Naive thymus-derived CD4-positive, alpha-beta T cell (primary cell): ENCODE measurements around the gene S100A7A. TPM values are rescaled to one million over a fixed set of nuclear protein-coding genes. Genes with fewer than 3 reads are reported as not detected.
"Not testable (repeated sequence)": the region's sequence is repeated elsewhere in the genome, so short reads cannot be mapped to it uniquely, and the experiment has no call there.

ENCODE experiments used
- ATAC-seq: fragments of 150-1000 bp; cut with Tn5 transposase; 2 replicates; pipeline ENCODE4 v1.10.0; 2021; ENCODE audit warnings: mild to moderate bottlenecking, moderate library complexity
- CTCF ChIA-PET: fragments of 350-600 bp; sonication (Branson Sonifier 250); formaldehyde crosslinking; loops from one replicate; lab custom pipeline; 2021; ENCODE audit warnings: antibody characterized with exemption; lab: Charles Lee
- POLR2A ChIA-PET: fragments of 350-600 bp; sonication (Branson Sonifier 250); formaldehyde crosslinking; loops from one replicate; lab custom pipeline; 2021; ENCODE audit warnings: antibody characterized with exemption, inconsistent platforms; lab: Charles Lee
- DNase-seq, 9 donors: peaks; one replicate each; pipeline versions ENCODE4 v3.0.0 to v3.0.0-alpha.2; 2020 to 2022; ENCODE audit warnings: mixed read lengths in 1 of 9
- H3K27ac ChIP-seq: one replicate; pipeline ENCODE4 v1.7.0; 2013; ENCODE audit warnings: mild to moderate bottlenecking, low read depth, low read length, moderate library complexity
- H3K27me3 ChIP-seq, 2 donors: one replicate each; pipeline ENCODE4 v1.7.0; 2013; ENCODE audit warnings: low read length in 2 of 2, mild to moderate bottlenecking in 2 of 2, moderate library complexity in 2 of 2; ENCODE audit not compliant: control insufficient read depth in 2 of 2, insufficient read depth in 2 of 2
- H3K36me3 ChIP-seq, 3 experiments: 1 replicate in 2 of 3; 2 replicates in 1 of 3; pipeline ENCODE4 v1.7.0; 2013; ENCODE audit warnings: low read length in 3 of 3, mild to moderate bottlenecking in 3 of 3, moderate library complexity in 1 of 3; ENCODE audit not compliant: insufficient read depth in 3 of 3, control insufficient read depth in 2 of 3
- H3K4me1 ChIP-seq, 2 donors: one replicate each; pipeline ENCODE4 v1.7.0; 2013; ENCODE audit warnings: low read length in 2 of 2, mild to moderate bottlenecking in 2 of 2, moderate library complexity in 1 of 2; ENCODE audit not compliant: control insufficient read depth in 2 of 2, insufficient read depth in 2 of 2
- H3K4me3 ChIP-seq: 2 replicates; pipeline ENCODE4 v1.7.0; 2013; ENCODE audit warnings: mild to moderate bottlenecking, low read length
- H3K9me3 ChIP-seq, 3 experiments: 1 replicate in 2 of 3; 2 replicates in 1 of 3; pipeline ENCODE4 v1.7.0; 2013; ENCODE audit warnings: low read length in 3 of 3; ENCODE audit not compliant: control insufficient read depth in 2 of 3
- H3K27ac Mint-ChIP-seq, 9 donors: one replicate each; pipeline ENCODE4 v1.8.0; 2020 to 2022; ENCODE audit warnings: mixed read lengths in 9 of 9, mild to moderate bottlenecking in 8 of 9, moderate library complexity in 5 of 9, inconsistent platforms in 2 of 9
- H3K27me3 Mint-ChIP-seq, 5 donors: one replicate each; pipeline ENCODE4 v1.8.0; 2021 to 2022; ENCODE audit warnings: mixed read lengths in 5 of 5, mild to moderate bottlenecking in 1 of 5
- H3K36me3 Mint-ChIP-seq, 5 donors: one replicate each; pipeline ENCODE4 v1.8.0; 2020 to 2022; ENCODE audit warnings: mixed read lengths in 5 of 5, mild to moderate bottlenecking in 3 of 5, inconsistent platforms in 1 of 5
- H3K4me1 Mint-ChIP-seq, 7 donors: one replicate each; pipeline ENCODE4 v1.8.0; 2020 to 2022; ENCODE audit warnings: mixed read lengths in 7 of 7, mild to moderate bottlenecking in 3 of 7, inconsistent platforms in 1 of 7
- H3K4me3 Mint-ChIP-seq, 10 donors: one replicate each; pipeline ENCODE4 v1.8.0; 2020 to 2022; ENCODE audit warnings: mild to moderate bottlenecking in 10 of 10, mixed read lengths in 10 of 10, moderate library complexity in 6 of 10, inconsistent platforms in 2 of 10
- H3K9me3 Mint-ChIP-seq, 11 donors: one replicate each; pipeline ENCODE4 v1.8.0; 2020 to 2022; ENCODE audit warnings: mixed read lengths in 11 of 11, mild to moderate bottlenecking in 4 of 11, inconsistent platforms in 1 of 11, moderate library complexity in 1 of 11
- intact Hi-C, 2 donors: fragments of 100-400 bp; cut with micrococcal nuclease; formaldehyde crosslinking; loops; one replicate each; pipeline ENCODE4 v1.15.1; 2023
- polyA plus RNA-seq, 2 donors: library from polyadenylated mRNA; unstranded; fragments of 300-500 nt; fragmentation: Illumina TruSeq; gene quantifications; one replicate each; pipeline ENCODE4 v1.2.3, GENCODE V29; 2021
- total RNA-seq, 6 experiments: library from RNA in 5 of 6; stranded (reverse) in 5 of 6; gene quantifications; 1 replicate in 5 of 6; 2 replicates in 1 of 6; pipeline ENCODE4 v1.2.3 and lab custom pipeline; 2021 to 2026

The S100A7A gene
- total and polyA plus RNA-seq, 7 experiments from 2014 or later: not detected

DNA sequence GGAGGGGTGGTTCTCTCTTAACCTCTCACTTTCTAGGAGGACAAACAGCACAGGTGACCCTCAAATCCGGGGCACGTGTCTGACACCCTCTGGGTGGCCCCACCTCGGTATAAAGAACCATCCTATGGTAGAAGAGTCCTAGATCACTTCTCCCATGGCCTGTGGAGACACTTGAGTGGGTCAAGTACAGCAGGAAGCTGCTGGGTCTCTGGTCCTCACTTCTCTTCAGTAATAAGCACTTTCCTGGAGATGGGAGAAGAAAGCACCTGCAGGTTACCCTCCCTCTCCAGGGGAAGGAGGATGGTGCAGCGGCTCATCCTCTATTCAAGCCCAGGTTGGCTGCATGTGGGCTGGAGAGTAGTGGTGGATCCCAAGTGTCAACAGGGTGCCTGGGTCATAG is 27.2 kb downstream of the S100A7A start:
- ChIA-PET CTCF (no interaction called here), POLR2A (no interaction called here)
- Mint-ChIP-seq H3K9me3 (peaks cover 0 to 6% (median 0%) of the 10 kb centered on the region in 11 donors), H3K4me1 (no peaks in the 10 kb centered on the region), H3K27ac (no peak overlapping the region), H3K27me3 (peaks cover 16 to 28% (median 26%) of the 10 kb centered on the region in 5 donors), H3K36me3 (no peaks in the 10 kb centered on the region), H3K4me3 (no peak overlapping the region)
- DNase-seq (no peak), ATAC-seq (no peak)
- Histone ChIP-seq H3K36me3 (no peaks in the 10 kb centered on the region), H3K9me3 (no peaks in the 10 kb centered on the region), H3K27me3 (no peaks in the 10 kb centered on the region), H3K4me3 (no peak overlapping the region), H3K4me1 (no peaks in the 10 kb centered on the region), H3K27ac (no peak overlapping the region)
- intact Hi-C loops: no loop called here

DNA sequence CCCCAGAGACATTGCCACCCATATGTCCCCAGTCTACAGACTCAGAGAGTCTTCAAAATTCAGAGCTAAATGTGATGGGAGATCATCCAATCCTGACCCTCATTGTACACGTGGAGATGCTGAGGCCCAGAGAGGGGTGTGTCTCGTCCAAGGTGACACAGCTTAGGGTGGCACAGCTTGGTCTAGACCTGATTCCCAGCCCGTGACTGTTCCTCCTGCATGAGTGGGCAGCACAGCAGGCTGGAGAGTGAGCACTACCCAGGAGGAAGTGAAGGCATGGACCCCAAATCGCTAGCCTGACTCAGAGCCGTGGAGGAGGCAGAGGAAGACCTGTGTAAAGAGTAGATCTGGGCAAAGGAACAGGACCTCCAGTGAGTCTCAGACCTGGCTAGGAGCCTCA is 27.8 kb downstream of the S100A7A start:
- Histone ChIP-seq H3K36me3 (no peaks in the 10 kb centered on the region), H3K9me3 (no peaks in the 10 kb centered on the region), H3K27me3 (no peaks in the 10 kb centered on the region), H3K27ac (no peak overlapping the region), H3K4me1 (no peaks in the 10 kb centered on the region), H3K4me3 (no peak overlapping the region)
- ATAC-seq (no peak), DNase-seq (no peak)
- POLR2A ChIA-PET: no interaction called here
- CTCF ChIA-PET: no interaction called here
- H3K9me3 Mint-ChIP-seq: peaks cover 0 to 6% (median 0%) of the 10 kb centered on the region in 11 donors
- H3K4me1 Mint-ChIP-seq: no peaks in the 10 kb centered on the region
- no peaks in the 10 kb centered on the region for H3K36me3 Mint-ChIP-seq
- intact Hi-C loops: no loop called here
- H3K27me3 Mint-ChIP-seq: peaks cover 16 to 34% (median 30%) of the 10 kb centered on the region in 5 donors
- H3K27ac Mint-ChIP-seq: no peak overlapping the region
- H3K4me3 Mint-ChIP-seq: no peak overlapping the region

DNA sequence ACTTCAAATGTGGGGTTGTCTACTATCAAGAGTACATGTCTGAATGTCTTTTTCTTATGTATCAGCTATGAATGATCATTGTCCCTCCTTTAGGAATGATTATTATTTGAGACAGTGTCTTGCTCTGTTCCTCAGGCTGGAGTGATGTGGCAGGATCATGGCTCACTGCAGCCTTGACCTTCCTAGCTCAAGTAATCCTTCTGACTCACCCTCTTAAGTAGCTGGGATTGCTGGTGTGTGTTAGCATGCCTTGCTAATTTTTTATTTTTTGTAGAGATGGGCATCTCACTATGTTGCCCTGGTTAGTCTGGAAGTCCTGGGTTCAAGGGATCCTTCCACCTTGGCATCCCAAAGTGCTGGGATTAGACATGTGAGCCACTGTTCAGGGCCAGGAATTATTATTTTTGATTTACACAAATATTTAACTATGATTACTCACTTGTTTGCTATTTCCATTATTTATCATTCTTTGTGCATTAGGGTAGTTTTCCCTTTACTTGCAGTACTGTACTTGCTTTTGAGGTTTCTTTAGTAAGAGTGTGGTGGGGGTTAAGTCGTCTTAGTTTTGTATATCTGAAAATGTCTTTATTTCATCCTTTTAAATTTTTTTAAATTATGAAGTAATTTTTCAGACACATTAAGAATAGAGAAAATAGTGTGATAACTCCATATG is 31.3 kb downstream of the S100A7A start:
- ChIA-PET POLR2A (no interaction called here), CTCF (no interaction called here)
- Mint-ChIP-seq H3K9me3 (peaks cover 0 to 3% (median 0%) of the 10 kb centered on the region in 11 donors), H3K36me3 (no peaks in the 10 kb centered on the region), H3K4me3 (no peak overlapping the region), H3K27me3 (peaks cover 21 to 49% (median 45%) of the 10 kb centered on the region in 5 donors), H3K27ac (no peak overlapping the region), H3K4me1 (no peaks in the 10 kb centered on the region)
- Histone ChIP-seq H3K27me3 (peaks cover 6 to 7% of the 10 kb centered on the region in 2 donors), H3K9me3 (no peaks in the 10 kb centered on the region), H3K4me3 (no peak overlapping the region), H3K4me1 (no peaks in the 10 kb centered on the region), H3K36me3 (no peaks in the 10 kb centered on the region), H3K27ac (no peak overlapping the region)
- DNase-seq (no peak), ATAC-seq (no peak)
- intact Hi-C loops: no loop called here

DNA sequence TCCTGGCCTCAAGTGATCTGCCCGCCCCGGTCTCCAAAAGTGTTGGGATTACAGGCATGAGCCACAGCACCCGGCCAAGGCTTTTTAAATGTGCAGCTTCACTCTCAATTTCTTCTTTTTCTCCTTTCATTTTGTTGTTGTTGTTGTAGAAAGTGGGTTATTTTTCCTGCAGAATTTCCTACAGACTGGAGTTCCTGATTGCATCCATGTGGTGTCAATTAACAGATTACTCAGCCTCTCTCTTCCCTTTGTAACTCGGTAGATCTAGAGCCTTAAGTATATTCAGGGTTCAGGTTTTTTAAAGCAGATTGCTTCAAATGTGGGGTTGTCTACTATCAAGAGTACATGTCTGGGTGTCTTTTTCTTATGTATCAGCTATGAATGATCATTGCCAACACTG is 32.5 kb downstream of the S100A7A start:
- H3K9me3 Mint-ChIP-seq, intact Hi-C loops, CTCF ChIA-PET, H3K36me3 ChIP-seq, H3K9me3 ChIP-seq, H3K4me3 Mint-ChIP-seq, ATAC-seq, H3K4me3 ChIP-seq, H3K4me1 Mint-ChIP-seq, H3K4me1 ChIP-seq, H3K27me3 ChIP-seq, DNase-seq, POLR2A ChIA-PET, H3K27ac ChIP-seq, H3K36me3 Mint-ChIP-seq, H3K27ac Mint-ChIP-seq: not testable (repeated sequence)
- peaks cover 22 to 49% (median 46%) of the 10 kb centered on the region in 5 donors for H3K27me3 Mint-ChIP-seq

DNA sequence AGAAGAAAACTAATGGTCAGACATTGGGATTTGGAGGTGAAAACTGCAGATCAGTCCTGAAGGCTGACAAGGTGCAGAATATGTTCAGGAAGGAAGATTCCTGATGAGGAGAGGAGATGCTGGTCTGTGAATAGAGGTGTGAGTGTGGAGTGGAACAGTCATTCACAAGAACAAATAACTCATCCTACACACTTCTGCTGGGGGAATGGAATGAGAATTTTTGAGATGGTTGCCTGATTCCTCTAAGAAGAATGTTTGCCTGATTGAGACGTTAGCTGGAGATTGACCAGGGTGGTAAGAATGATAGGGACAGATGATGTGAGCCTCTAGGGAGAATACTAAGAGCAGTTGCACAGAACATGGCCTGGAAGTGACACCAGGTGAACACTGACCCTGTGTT is 40.1 kb downstream of the S100A7A start:
- H3K36me3 ChIP-seq: no peaks in the 10 kb centered on the region
- H3K4me1 ChIP-seq: no peaks in the 10 kb centered on the region
- POLR2A ChIA-PET: no interaction called here
- peaks cover under 1 to 2% of the 10 kb centered on the region in 2 donors for H3K27me3 ChIP-seq
- no peak for ATAC-seq
- CTCF ChIA-PET: no interaction called here
- no peaks in the 10 kb centered on the region for H3K4me1 Mint-ChIP-seq
- no peaks in the 10 kb centered on the region for H3K36me3 Mint-ChIP-seq
- no peaks in the 10 kb centered on the region for H3K9me3 ChIP-seq
- H3K27me3 Mint-ChIP-seq: peaks cover 6 to 58% (median 27%) of the 10 kb centered on the region in 5 donors
- no peak for DNase-seq
- H3K27ac ChIP-seq: no peak overlapping the region
- peaks cover 0 to 3% (median 0%) of the 10 kb centered on the region in 11 donors for H3K9me3 Mint-ChIP-seq
- H3K4me3 ChIP-seq: no peak overlapping the region
- H3K27ac Mint-ChIP-seq: no peak overlapping the region
- intact Hi-C loops: no loop called here
- no peak overlapping the region for H3K4me3 Mint-ChIP-seq

DNA sequence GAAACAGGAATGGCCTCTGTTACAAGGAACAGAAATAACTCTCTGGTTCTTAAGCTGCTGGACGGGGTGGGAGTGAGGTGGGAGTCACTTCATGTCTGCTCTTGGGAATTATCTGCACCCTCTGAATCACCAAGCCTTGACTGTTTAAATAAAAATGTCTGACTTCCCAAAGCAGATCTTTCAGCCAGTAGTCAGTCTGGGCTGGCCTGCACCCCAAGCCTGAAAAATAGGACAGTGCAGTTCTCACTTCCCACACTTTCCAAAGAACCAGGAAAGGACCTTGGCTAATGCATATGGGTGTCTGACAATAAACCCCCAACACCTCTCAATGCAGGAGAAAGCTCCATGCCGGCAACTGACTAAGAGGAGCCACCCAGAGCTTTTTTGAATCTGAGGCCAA is 43.3 kb downstream of the S100A7A start:
- Histone ChIP-seq H3K4me1 (no peaks in the 10 kb centered on the region), H3K27ac (no peak overlapping the region), H3K27me3 (no peaks in the 10 kb centered on the region), H3K36me3 (no peaks in the 10 kb centered on the region), H3K9me3 (no peaks in the 10 kb centered on the region), H3K4me3 (no peak overlapping the region)
- peaks cover 11 to 51% (median 22%) of the 10 kb centered on the region in 5 donors for H3K27me3 Mint-ChIP-seq
- POLR2A ChIA-PET: no interaction called here
- CTCF ChIA-PET: no interaction called here
- DNase-seq (no peak), ATAC-seq (no peak)
- no peak overlapping the region for H3K4me3 Mint-ChIP-seq
- H3K36me3 Mint-ChIP-seq: no peaks in the 10 kb centered on the region
- H3K4me1 Mint-ChIP-seq: peaks cover 0 to 3% (median 0%) of the 10 kb centered on the region in 7 donors
- H3K9me3 Mint-ChIP-seq: no peaks in the 10 kb centered on the region
- intact Hi-C loops: no loop called here
- H3K27ac Mint-ChIP-seq: no peak overlapping the region

DNA sequence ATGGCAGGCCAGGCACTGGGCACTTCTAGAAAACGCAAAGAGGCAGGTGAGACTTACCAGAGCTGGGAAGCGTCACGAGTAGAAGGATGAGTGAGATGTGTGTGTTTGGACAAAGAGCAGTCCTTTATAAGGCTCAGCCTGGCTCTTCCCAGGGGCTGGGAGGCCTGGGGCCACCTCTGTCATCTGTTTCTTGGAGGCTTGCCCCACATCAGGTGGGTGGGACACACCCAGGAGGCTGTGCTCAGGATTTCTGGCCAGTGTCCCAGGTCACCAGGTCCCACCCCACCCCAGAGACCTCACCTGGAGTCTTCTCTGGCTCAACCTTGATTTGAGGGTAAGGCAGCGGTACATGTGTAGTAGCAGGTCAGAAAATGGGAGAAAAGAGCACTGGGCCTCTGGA is 44.2 kb downstream of the S100A7A start, which contains the start of gene S100A7:
Gene S100A7 (minus strand): TSS at position 101 of the 400 bp plus-strand sequence. CDS start 1,638 bp downstream, outside the sequence.
- no peak for DNase-seq
- Mint-ChIP-seq H3K27me3 (peaks cover 12 to 46% (median 22%) of the 10 kb centered on the region in 5 donors), H3K27ac (no peak within 1 kb of the TSS), H3K4me3 (no peak within 1 kb of the TSS), H3K4me1 (peaks cover 0 to 3% (median 0%) of the 10 kb centered on the region in 7 donors), H3K36me3 (no peaks in the 10 kb centered on the region), H3K9me3 (no peaks in the 10 kb centered on the region)
- Histone ChIP-seq H3K27ac (no peak within 1 kb of the TSS), H3K27me3 (no peaks in the 10 kb centered on the region), H3K4me1 (no peaks in the 10 kb centered on the region), H3K4me3 (no peak within 1 kb of the TSS), H3K36me3 (no peaks in the 10 kb centered on the region), H3K9me3 (no peaks in the 10 kb centered on the region)
- ATAC-seq: no peak
- ChIA-PET CTCF (no interaction called here), POLR2A (no interaction called here)
- intact Hi-C loops: no loop called here
